ENCODE data around the gene SLC5A2.

- TF ChIP-seq CTCF (IDR thresholded peaks at IDR 0.05) (no peak), POLR2A (IDR thresholded peaks at IDR 0.05) (no peak)
Measured at GRCh38 chr16:31466381-31466841, 16.5 kb upstream of the SLC5A2 start.
